NCI-H2081 treated with DMSO at 0.1 percent for 48 hours (cell line): Measurements from ENCODE around the gene SLC4A1AP.

Experiments
- DNase-seq: peaks from one replicate; lab custom pipeline; 2025; lab: John Stamatoyannopoulos, UW

Gene SLC4A1AP

DNA sequence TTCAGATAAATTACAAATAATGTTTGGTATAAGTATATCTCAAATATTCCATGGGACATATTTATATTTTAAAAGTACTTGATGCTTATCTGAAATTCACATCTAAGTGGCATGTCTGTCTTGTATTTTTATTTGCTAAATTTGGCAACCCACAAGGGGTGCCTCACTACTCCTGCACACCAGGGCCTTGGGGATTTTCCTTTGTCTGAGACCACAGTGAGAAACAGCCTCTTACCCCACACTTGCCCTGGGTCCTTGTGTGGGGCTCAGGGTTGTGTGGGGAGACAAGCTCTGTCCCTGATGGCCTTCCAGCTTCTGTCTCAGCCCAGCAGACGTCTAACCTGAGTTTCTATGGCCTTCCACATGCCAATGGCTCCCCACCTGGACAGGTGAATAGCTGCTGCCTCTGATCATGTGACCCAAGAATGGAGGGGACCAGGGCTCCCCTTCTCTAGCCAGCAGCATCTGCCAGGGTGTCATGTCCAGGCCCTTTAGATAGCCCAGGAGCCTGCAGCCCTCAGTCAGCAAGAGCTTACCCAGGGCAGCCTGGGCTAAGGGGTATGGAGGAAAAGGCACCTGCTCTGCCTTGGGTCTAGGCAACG is 58.3 kb downstream of the SLC4A1AP start:
- no peak for DNase-seq

DNA sequence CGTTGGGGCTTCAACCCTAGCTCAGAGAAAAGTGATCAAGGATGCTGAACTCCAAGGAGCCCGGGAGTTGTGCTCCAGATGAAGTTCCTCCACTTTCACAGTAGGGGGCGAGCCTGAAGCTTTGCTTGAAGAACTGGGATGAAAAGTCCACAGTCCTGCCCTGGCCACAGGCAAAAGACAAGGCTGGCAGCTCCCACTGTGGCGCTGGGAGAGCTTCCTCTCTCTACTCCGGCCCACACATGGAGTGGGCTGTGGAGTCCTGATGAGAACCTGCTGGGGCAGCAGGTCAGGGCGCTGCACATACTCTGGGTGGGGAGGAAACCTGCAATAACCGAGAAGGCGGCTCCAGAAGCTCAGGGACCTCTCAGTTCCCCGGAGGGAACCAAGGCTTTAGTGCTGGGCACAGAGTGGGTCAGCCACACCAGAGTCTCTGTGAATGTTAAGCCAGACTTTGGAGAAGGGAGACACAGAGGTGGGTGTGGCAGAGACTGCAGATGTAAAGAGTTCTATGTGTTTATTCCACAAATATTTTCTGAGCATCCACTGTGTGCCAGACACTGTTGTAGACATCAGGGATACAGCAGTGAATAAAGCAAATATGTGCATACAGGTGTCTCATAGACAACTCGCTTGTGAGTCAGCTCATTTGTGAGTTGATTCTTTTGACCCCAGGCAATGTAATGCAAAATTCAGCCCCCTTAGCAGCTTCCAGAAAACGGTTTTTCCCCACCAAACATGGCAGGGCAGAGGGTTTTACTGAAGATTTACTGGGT is 59.9 kb downstream of the SLC4A1AP start:
- no peak for DNase-seq

DNA sequence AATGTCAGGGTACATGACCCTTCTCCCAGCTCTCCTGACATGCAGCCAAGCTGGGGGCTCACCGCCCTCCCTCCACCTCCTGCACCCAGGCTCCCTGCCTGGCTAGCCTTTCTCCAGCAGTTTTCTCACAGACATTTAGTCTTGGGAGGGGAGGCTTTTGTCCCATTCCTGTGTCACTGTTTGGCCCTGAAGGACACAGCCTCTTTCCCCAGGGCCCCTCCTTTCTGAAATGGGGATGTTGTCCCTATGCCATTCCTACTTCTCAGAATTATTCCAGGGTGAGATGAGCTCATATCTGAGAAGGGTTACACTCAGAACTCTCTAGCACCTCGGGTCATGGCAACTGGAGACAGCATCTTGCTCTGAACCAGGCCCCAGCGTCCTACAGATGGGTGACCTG is 60.5 kb downstream of the SLC4A1AP start:
- DNase-seq: no peak

DNA sequence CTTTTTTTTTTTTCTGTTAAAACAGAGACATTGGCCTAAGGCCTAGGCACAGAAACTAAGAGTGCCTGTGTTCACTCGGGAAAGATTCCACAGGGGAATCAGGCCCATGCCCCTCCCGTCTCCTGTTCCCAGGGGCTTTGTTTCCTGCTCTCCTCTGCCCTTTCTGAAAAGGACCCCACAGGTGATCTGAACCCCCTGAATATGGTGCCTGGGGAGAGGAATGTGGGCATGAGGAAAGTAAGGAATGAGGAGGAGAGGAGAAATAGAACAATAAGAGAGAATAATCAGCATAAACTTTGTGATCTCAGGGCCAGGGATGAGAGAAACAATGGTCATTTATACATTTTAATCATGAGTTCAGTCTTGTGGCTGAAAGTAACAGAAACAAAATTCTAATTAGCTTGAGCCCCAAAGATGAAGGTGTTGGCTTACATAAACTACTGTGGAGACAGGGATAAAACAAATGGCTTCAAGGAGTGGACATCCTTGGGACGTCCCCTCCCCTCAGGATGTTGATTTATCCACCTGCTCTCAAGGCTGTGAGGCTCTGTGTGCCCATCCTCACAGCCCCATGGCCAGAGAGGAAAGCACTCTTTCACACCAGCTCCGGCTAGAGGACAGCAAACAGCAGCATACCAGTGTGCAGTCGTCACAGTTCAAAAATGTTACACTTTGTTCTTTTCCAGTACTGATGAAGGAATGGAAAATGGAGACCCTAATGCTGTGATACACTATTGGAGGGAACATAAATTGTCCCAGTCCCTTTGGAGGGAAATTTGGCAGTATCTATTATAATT is 61.4 kb downstream of the SLC4A1AP start:
- DNase-seq: no peak

DNA sequence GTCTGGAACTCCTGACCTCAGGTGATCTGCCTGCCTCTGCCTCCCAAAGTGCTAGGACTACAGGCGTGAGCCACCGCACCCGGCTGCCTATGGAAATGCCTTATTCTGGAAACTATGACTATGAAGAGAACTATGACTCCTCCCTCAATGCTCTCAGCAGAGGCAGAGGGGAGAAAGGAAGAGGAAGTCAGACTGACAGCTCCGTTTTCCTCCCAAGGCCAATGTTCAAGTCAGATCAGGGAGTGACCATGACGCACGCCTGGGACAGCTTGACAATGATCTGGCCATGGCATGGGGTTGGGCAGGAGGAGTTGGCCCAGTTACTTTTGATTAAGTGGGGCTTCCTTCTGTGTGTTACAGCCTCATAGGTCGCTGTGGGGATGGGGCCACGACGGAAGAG is 63.6 kb downstream of the SLC4A1AP start:
- no peak for DNase-seq

DNA sequence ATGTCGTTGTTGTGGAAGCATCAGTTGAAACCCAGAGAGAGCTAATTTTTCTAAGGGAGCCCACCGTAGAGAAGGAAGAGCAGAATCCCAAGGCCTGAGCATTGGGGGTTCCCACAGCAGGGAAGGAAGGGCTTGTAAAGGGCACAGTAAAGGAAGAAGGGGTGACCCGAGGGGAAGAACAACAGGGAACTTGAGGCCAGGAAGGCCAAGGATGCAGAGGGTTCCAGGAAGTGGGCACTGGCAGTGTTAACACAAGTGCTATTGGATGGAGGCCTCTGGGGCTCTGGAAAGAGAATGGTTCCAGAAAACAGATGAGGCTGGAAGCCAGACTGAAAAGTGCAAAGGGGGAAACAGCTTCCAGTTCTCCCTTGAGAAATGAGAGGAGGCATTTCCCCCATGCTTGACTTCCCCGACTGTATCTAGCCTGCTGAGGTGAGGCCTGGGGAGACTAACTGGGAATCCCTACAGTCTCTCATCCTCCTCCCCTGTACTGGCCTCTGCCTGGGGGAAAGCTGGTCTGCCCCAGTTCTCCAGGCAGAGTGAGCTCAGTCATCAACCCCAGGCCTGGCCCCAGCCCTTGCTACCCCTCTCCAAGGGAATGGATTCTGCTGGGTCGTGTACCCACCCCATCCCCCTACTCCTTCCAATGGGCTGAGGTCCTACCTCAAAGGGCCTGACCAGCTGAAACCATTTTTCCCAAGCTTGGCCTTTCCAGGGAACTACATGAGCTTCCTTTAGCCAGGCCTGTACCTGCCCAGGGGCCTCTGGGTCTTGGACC is 64.6 kb downstream of the SLC4A1AP start:
- DNase-seq: no peak

DNA sequence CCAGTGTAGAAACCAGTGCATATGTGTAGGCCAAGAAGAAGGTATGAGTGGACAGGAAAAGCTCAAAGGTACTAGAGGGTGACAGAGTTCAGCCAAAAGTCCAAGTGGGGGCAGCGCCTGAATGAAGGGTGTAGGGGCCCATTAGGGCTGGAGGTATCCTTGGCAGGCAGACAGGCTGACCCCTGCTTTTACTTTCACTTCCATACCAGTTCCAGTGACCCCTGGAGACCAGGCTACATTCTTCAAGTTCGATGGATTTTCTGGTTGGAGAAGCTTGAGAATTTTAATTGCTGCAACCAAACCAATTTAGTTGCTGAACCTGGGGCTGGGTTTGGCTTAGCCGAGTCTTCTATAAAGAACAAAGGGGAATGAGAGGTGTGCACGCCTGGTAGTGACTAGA is 65.5 kb downstream of the SLC4A1AP start:
- no peak for DNase-seq

DNA sequence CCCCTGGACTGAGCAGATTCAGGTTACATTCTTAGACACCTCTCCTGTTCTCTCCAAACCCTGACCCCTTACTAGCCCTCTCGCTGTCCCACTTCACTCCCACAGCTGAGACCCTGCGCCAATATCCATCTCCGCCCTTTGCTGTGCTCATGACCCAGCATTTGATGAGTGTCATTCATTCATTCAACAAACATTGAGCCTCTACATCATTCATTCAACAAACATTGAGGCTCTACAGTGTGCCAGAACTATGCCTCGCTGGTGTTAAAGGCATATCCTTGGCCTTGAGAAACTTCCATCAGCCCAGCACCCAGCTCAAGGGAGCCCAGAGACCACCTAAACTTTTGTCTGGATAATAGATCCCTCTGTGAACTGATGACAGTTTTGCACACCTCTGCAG is 65.9 kb downstream of the SLC4A1AP start:
- DNase-seq: no peak

DNA sequence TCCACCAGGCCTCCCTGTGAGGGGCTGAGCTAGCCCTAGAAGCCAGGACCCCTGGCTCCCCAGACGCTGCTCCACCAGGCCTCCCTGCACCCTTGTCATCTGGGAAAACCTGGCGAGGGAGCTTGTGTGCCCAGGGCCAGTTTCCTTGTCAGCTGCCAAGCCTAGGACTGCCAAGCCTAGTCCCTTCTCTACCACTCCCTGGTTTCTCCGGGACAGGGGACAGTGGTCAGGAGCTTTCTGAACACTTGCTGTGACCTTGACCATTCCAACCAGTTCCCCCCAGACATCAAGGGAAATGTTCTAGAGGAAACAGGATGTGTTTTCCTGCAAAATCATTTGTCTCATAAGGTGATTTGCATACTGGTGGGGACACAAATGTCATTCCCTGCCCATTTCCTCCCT is 66.6 kb downstream of the SLC4A1AP start:
- no peak for DNase-seq

DNA sequence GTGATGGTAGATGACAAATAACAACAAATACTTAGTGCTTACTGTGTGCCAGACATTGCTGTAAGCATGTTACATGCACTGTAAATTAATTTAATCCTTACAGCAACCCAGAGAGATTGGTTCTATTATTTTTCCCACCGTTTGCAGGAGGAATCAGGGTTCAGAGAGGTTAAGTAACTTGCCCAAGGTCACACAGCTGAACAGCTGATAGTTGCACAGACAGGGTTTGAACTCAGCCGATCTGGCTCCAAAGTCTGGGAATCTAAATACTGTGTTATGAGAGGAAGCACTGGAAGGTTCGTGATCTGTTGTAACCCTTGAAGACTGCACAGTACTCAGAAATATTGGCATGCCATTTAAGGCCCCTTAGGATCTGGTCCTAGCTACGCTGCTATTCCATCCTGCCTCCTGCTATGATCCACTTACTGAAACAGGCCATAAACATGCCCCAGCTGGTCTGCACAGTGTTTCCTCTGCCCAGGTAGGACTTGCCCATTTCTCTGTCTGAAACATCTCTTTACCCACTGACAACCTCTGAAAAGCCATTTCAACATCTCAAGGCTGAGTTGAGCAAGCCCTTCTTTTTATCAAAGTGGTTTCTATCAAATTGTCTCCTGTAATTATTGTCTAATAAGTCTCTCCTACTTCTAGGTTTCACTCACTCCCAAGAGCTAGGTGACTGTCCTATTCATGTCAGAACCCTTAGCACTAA is 67.4 kb downstream of the SLC4A1AP start:
- DNase-seq: no peak

DNA sequence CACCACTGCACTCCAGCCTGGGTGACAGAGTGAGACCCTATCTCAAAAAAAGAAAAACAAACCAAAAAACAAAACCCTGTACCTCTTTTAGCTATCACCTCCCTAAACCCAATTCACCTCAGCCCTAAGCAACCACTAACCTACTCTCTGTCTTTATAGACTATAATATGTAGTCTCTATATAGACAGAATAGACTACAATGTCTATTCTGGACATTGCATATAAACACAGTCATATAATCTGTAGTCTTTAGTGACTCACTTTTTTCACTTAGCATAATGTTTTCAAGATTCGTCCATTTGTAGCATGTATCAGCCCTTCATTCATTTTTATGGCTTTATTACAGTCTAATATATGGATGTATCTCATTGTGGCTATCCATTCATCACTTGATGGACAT is 70.6 kb downstream of the SLC4A1AP start:
- no peak for DNase-seq

DNA sequence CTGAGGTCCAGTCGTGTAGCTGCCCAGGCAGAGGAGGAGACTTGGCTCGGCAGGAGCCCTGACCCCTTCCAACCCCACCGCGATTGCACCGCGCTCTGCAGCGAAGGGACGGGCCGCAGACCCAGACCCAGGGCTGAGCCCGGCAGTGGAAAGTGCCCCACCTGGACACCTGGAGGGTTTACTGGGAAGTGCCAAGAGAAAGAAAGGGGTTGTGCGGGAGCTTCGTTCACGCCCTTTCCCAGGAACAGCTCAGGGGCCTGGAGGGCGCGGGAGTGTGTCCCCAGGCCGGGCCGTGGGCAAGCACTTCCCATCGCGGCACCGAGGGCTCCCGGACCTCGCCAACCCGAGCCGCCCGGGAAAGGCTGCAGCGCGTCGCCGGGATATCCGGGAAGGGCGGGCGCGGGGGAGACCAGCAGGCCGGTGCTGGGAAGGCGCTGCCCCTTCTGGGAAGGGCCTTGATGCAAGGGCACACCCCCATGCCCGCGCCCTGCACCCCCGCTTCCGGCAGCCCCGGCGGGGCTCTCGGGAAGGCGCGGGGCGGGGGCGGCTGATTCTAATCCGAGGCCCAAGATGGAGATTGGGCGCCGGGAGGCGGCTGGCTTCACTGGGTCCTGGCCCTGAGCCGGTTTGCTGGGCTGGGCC is 71.7 kb downstream of the SLC4A1AP start:
- no peak for DNase-seq

DNA sequence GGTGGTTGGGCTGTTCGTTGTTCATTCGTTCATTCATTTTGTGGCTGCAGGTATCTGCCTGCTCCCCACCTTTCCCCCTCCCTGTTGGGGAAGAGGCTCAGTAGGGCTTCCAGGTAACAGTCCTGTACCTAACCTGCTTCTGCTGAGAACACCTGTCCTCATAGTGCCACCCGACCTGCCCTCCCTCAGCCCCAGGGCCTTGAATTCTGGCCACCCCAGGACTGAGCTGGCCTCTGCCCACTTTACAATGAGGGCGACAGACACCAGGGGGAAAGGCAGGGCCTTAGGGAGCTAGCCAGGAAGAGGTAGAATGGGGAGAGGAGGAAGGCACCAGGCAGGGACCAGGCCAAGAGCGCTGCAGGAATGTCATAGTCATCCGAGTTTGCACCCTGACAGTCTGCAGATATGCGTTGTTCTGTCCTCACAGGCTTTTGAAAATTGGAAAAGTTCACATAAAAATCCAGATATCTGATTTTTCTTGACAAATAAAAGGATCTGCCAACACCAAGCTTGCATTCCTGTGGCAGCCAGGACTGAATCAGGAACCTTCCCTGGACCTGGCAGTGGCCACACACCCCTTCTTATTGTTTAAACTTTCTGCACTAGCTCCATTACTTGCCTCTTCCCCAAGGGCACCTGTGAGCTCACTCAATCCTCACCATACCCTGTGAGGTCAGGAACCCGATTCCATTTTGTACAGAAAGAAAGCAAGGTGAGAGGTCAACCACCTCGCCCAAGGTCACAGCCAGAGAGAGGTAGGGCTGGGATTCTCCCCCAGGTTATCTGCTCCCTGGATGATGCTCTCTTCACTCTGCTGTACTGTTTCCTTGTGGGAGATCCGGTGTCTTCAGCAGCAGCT is 72.6 kb downstream of the SLC4A1AP start:
- DNase-seq: no peak

DNA sequence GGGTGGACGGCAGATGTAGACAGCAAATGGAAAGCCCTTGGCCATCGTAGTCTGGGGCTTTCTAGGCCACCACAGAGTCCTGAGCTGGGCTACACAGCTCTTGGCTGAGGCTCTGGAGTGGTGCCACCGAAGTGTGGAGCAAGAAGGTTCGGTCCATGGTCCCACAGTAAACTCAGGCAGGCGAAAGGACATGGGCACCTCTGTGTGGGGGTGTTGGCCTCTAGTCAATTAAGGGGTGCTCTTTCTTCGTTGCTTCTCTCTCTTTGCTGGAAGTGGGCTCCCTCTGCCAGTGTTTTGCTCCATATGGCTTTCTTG is 73.2 kb downstream of the SLC4A1AP start:
- no peak for DNase-seq

DNA sequence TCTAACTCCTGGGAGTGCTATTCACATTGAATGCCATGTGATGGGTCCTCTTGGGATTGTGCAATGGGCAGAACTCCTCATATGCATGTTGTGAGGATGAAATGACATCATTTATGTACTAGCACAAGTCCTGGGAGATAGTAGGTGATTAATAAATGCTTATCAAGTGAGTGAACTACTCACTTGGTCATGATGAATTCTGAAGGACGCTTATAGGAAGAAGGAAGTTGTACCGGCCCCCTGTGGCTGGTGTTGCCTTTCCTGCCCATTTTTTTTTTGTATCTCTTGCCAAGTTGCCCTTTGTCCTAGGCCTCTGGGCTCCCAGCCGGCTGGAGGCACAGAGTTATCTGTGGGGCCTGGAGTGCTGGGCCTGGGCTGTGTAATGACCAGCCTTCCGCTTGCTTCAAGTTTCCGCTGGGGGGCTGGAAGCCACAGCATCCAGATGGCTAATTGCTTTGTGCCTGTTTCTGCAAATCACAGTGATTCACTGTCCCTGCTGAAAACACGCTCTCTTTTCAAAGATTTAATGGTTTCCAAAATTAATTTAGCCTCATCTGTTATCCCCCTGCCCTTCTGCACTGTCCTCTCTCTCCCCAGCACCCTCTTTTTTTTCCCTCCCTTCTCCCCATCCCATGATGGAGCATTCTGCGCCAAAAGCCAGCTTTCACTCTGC is 74.1 kb downstream of the SLC4A1AP start:
- DNase-seq: no peak

DNA sequence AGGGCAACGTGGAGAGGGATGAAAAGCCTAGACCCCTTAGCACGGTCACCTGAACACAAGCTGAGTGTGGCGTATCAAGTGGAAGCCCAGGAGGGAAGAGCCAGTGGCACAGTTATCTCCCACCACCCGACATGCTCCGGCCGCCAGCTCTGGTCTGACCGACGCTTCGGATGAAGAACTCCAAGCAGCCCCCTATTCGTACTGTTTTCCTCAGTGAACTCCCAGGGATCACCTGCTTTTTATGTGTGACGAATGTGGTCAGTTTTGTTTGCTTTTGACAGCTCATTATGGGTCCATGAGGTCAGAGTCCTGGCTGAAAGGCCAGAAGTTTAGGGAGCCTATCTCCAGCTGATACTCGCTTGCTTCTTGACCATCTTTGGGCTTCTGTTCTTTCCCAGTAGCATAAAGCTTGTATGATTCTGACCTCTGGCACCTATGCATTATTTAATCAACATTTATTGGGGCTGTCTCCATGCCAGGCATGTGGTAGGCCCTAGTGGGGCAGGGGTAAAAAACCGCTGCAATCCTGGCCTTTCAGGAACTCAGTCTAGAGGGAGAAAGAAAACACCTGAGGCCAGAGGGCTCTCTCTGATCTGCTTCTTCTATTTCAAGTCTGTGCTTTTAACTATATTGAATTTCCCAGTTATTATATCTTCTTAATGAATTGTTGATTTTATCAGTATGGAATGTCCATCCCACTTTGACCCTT is 74.8 kb downstream of the SLC4A1AP start:
- DNase-seq: no peak

DNA sequence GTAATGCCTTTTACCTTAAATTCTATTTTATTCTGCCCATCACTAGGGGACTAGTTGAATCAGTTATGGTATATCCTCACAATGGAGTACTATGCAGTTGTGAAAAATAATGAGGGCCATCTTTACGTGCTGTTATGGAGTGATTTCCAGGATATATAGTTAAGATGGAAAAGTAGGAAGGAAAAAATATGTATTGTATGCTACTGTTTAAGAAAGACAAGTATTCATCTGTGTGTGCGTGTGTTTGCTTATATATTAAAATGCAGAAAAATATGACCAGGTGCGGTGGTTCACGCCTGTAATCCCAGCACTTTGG is 75.3 kb downstream of the SLC4A1AP start:
- no peak for DNase-seq

DNA sequence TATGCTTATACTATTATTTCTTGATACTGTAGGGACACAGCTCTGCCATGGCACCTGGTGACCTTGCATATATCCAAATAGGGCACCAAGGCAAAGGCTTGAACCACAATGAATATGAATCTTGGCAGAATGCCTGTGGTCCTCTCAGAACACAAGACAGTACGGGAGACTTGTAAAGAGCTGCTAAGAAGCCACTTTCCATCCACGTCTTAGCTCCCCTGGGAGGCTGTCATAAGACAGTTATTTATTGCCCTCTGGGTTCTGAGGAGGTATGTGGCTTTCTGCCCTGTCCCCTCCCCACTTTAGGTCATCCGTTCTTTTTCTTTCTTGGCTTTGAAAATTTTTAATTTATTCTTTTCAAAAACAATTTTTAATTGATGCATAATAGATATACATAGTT is 78.0 kb downstream of the SLC4A1AP start:
- DNase-seq: no peak

DNA sequence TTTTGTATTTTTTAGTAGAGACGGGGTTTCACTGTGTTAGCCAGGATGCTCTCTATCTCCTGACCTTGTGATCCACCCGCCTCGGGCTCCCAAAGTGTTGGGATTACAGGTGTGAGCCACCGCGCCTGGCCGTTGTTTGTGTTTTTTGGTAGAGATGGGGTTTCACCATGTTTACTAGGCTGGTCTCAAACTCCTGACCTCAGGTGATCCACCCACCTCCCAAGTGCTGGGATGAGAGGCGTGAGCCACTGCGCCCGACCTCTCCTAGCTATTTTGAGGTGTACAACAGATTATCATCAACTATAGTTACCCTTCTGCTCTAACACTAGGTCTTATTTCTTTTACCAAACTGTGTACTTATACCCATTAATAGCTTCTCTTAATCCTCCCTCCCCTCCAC is 78.9 kb downstream of the SLC4A1AP start:
- no peak for DNase-seq
